ENCODE measurements around the gene OSBPL1A. TPM values are rescaled to one million over a fixed set of nuclear protein-coding genes. Genes with fewer than 3 reads are reported as not detected.

Gene OSBPL1A
- total RNA-seq, 1 donor from 2014 or later = 16.4 TPM

DNA sequence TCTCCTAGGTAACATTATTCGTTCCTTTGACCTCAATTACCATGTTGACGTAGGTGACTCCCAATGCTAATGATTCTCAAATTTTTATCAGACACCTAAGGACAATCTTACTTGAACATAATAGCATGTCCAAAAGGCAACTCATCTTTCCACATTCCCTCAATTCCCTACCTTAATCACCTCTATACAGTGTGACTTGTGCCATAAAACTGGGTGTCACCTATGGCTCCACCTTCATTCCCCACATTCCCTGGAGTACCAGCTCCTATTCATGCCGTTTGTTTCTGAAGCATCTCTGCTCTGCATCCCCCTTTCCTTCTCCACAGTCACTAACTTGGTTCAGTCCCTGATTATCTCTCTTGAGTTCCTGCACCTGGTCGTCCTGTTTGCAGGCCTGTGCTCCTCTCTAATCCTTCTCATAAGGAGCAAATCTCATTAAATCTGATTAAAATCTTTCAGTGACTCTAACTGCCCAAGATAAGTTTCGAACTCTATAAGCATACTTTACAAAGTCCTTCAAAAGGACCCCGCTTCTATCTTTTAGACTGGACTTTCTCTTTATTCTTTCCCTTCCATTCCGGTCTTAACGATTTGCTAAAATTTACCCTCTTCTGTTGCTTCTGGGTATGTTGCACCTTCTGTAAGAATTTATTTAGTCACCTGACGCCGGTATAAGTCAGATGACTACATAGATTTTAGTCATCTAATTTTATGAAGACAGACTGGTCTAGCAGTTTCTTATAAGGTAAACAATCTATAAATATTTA lies 128.7 kb downstream of the OSBPL1A start:
- H3K9me3 Mint-ChIP-seq (ENCODE audit: unreplicated experiment) = no peaks in the 10 kb centered on the region
- peaks cover 12% of the 10 kb centered on the region for H3K4me1 Mint-ChIP-seq (ENCODE audit: unreplicated experiment)
- TF ChIP-seq, protein P1, sequence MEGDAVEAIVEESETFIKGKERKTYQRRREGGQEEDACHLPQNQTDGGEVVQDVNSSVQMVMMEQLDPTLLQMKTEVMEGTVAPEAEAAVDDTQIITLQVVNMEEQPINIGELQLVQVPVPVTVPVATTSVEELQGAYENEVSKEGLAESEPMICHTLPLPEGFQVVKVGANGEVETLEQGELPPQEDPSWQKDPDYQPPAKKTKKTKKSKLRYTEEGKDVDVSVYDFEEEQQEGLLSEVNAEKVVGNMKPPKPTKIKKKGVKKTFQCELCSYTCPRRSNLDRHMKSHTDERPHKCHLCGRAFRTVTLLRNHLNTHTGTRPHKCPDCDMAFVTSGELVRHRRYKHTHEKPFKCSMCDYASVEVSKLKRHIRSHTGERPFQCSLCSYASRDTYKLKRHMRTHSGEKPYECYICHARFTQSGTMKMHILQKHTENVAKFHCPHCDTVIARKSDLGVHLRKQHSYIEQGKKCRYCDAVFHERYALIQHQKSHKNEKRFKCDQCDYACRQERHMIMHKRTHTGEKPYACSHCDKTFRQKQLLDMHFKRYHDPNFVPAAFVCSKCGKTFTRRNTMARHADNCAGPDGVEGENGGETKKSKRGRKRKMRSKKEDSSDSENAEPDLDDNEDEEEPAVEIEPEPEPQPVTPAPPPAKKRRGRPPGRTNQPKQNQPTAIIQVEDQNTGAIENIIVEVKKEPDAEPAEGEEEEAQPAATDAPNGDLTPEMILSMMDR (IDR thresholded peaks at IDR 0.05; ENCODE audit: unreplicated experiment) = no peak
- no peak overlapping the region for H3K27ac Mint-ChIP-seq (ENCODE audit: unreplicated experiment)
- peaks cover 3% of the 10 kb centered on the region for H3K27me3 Mint-ChIP-seq (ENCODE audit: unreplicated experiment)
- H3K4me3 Mint-ChIP-seq (ENCODE audit: unreplicated experiment) = no peak overlapping the region
- no peak for DNase-seq (ENCODE audit: low spot score)
- H3K36me3 Mint-ChIP-seq (ENCODE audit: low read depth, unreplicated experiment) = no peaks in the 10 kb centered on the region

DNA sequence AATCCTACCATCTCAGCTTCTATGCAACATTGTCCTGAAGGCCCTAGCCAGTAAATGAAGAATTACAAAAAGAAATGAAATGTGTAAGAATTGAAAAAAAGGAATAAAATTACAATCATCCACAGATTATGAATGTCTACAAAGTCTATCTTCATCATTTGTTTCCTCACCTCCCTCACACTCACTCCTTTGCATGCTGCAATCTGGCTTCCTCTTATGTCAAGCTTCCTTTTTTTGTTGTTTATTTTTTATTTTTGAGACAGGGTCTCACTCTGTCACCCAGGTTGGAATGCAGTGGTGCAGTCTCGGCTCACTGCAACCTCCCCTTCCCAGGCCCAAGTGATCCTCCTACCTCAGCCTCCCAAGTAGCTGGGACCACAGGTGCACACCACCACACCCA lies 129.7 kb downstream of the OSBPL1A start:
- Mint-ChIP-seq H3K27ac (ENCODE audit: unreplicated experiment) (no peak overlapping the region), H3K36me3 (ENCODE audit: low read depth, unreplicated experiment) (no peaks in the 10 kb centered on the region), H3K27me3 (ENCODE audit: unreplicated experiment) (no peaks in the 10 kb centered on the region), H3K4me1 (ENCODE audit: unreplicated experiment) (peaks cover 10% of the 10 kb centered on the region), H3K9me3 (ENCODE audit: unreplicated experiment) (no peaks in the 10 kb centered on the region), H3K4me3 (ENCODE audit: unreplicated experiment) (no peak overlapping the region)
- DNase-seq (ENCODE audit: low spot score) = no peak
- TF ChIP-seq, protein P1 (IDR thresholded peaks at IDR 0.05; ENCODE audit: unreplicated experiment) = no peak

DNA sequence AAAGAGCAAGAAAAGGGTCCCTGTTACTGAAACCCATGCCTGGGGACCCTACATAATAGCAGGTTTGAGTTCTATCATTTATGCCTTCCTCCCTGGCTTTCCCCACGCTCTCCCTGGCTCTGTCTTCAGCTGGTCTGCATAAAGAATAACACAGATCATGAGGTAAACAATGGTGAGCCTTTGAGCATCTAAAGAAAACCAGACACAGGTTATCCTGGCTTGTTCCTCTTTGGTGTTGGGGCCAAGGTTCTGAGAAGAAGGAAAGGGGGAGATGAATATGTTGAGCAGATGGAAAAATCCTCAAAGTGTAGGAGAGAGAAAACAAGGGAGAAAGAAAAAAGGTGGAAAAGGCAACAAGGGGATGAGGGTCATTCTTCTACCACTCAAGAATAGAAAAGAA lies 131.5 kb downstream of the OSBPL1A start:
- H3K9me3 Mint-ChIP-seq (ENCODE audit: unreplicated experiment) = no peaks in the 10 kb centered on the region
- H3K4me1 Mint-ChIP-seq (ENCODE audit: unreplicated experiment) = peaks cover 7% of the 10 kb centered on the region
- no peaks in the 10 kb centered on the region for H3K36me3 Mint-ChIP-seq (ENCODE audit: low read depth, unreplicated experiment)
- no peak overlapping the region for H3K27ac Mint-ChIP-seq (ENCODE audit: unreplicated experiment)
- TF ChIP-seq, protein P1 (IDR thresholded peaks at IDR 0.05; ENCODE audit: unreplicated experiment) = no peak
- no peak for DNase-seq (ENCODE audit: low spot score)
- H3K4me3 Mint-ChIP-seq (ENCODE audit: unreplicated experiment) = no peak overlapping the region
- H3K27me3 Mint-ChIP-seq (ENCODE audit: unreplicated experiment) = no peaks in the 10 kb centered on the region

DNA sequence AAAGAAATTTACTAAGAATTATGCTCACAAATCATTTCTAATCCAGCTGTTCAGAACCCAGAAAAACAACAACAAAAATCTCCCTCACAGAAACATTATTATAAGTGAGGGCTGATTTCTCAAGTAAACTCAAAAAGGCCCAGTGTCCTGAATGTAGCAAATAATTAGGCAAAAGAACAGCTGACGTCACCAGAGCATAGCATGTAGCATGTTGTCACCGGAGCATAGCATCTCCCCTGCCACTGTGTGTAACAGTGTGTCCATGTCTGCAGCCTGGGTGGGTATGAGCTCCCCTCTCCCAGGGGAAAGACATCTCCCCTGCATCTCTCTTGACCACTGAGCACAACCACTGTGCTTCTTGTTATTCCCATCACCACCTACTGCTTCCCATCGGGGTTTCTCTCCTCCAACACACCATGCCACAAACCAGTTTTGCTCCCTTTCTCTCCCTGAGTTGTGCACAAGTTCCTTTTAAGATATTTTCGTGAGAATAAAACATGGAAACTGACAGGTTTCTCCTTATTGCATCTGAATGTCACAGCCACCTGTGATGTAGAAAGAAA lies 132.0 kb downstream of the OSBPL1A start:
- no peaks in the 10 kb centered on the region for H3K27me3 Mint-ChIP-seq (ENCODE audit: unreplicated experiment)
- DNase-seq (ENCODE audit: low spot score) = no peak
- no peaks in the 10 kb centered on the region for H3K9me3 Mint-ChIP-seq (ENCODE audit: unreplicated experiment)
- no peak overlapping the region for H3K4me3 Mint-ChIP-seq (ENCODE audit: unreplicated experiment)
- H3K36me3 Mint-ChIP-seq (ENCODE audit: low read depth, unreplicated experiment) = no peaks in the 10 kb centered on the region
- TF ChIP-seq, protein P1 (IDR thresholded peaks at IDR 0.05; ENCODE audit: unreplicated experiment) = no peak
- peaks cover 3% of the 10 kb centered on the region for H3K4me1 Mint-ChIP-seq (ENCODE audit: unreplicated experiment)
- H3K27ac Mint-ChIP-seq (ENCODE audit: unreplicated experiment) = no peak overlapping the region

DNA sequence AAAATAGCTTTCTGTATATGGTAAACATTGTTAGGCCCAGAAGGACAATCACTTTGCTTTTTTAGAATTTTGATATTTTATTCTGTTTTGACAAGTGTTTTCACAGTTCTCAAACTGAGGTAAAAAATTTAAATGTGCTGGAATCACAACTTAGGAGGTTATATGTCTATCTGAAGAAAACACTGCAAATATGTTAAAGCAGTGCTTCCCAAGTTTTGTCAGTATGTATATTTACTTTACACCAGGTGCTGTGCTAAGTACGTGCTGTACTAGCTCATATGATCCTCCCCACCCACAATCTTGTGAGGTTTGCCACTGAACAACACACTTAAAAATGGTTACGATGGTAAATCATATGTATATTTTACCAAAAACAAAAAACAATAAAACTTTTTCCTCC lies 134.6 kb downstream of the OSBPL1A start:
- TF ChIP-seq, protein P1 (IDR thresholded peaks at IDR 0.05; ENCODE audit: unreplicated experiment) = no peak
- no peaks in the 10 kb centered on the region for H3K9me3 Mint-ChIP-seq (ENCODE audit: unreplicated experiment)
- H3K27me3 Mint-ChIP-seq (ENCODE audit: unreplicated experiment) = no peaks in the 10 kb centered on the region
- no peak for DNase-seq (ENCODE audit: low spot score)
- H3K27ac Mint-ChIP-seq (ENCODE audit: unreplicated experiment) = no peak overlapping the region
- H3K4me3 Mint-ChIP-seq (ENCODE audit: unreplicated experiment) = no peak overlapping the region
- no peaks in the 10 kb centered on the region for H3K36me3 Mint-ChIP-seq (ENCODE audit: low read depth, unreplicated experiment)
- peaks cover 3% of the 10 kb centered on the region for H3K4me1 Mint-ChIP-seq (ENCODE audit: unreplicated experiment)

All from endothelial cell (in vitro differentiated cells).